SH-SY5Y (cell line): Measurements from ENCODE around the gene STARD9.

Source experiments
- GATA2 ChIP-seq: IDR thresholded peaks from 2 replicates; pipeline ENCODE4 v1.6.1; 2011; ENCODE audit warnings: mild to moderate bottlenecking, low read depth, low read length
- GATA3 ChIP-seq: IDR thresholded peaks from 2 replicates; pipeline ENCODE4 v1.6.1; 2011; ENCODE audit warnings: low read depth, mild to moderate bottlenecking, low read length, moderate library complexity

- no peak for TF ChIP-seq GATA3
- TF ChIP-seq GATA2 = no peak
These were observed 64.7 kb downstream of the STARD9 start for GRCh38 chr15:42640109-42640508.
